Measurements from ENCODE around the gene GMNN.

The GMNN gene

GRCh38 chr6:24796616-24797290 lies 22.0 kb downstream of the GMNN start:
- no peak for TF ChIP-seq CTCF (IDR thresholded peaks at IDR 0.05; ENCODE audit: borderline replicate concordance, insufficient read depth, low read depth, low read length)
- H3K4me3 ChIP-seq (ENCODE audit: low read depth, low read length): no peak overlapping the region

GRCh38 chr6:24797596-24798216 lies 23.0 kb downstream of the GMNN start:
- no peak overlapping the region for H3K4me3 ChIP-seq (ENCODE audit: low read depth, low read length)
- no peak for TF ChIP-seq CTCF (IDR thresholded peaks at IDR 0.05; ENCODE audit: borderline replicate concordance, insufficient read depth, low read depth, low read length)

GRCh38 chr6:24798740-24799540 lies 24.2 kb downstream of the GMNN start, which contains the start of gene ARMH2:
Gene ARMH2 (minus strand): TSS chr6:24798917. CDS start chr6:24798857, 60 bp downstream.
- no peak within 1 kb of the TSS for H3K4me3 ChIP-seq (ENCODE audit: low read depth, low read length)
- no peak for TF ChIP-seq CTCF (IDR thresholded peaks at IDR 0.05; ENCODE audit: borderline replicate concordance, insufficient read depth, low read depth, low read length)

GRCh38 chr6:24799541-24799915 lies 24.8 kb downstream of the GMNN start:
- H3K4me3 ChIP-seq (ENCODE audit: low read depth, low read length): no peak overlapping the region
- no peak for TF ChIP-seq CTCF (IDR thresholded peaks at IDR 0.05; ENCODE audit: borderline replicate concordance, insufficient read depth, low read depth, low read length)

- H3K4me3 ChIP-seq (ENCODE audit: low read depth, low read length): no peak overlapping the region
- no peak for TF ChIP-seq CTCF (IDR thresholded peaks at IDR 0.05; ENCODE audit: borderline replicate concordance, insufficient read depth, low read depth, low read length)
Observed at GRCh38 chr6:24802271-24803059, 27.7 kb downstream of the GMNN start.

- TF ChIP-seq CTCF (IDR thresholded peaks at IDR 0.05; ENCODE audit: borderline replicate concordance, insufficient read depth, low read depth, low read length): no peak
- H3K4me3 ChIP-seq (ENCODE audit: low read depth, low read length): no peak overlapping the region
Observed at GRCh38 chr6:24807584-24807983, 32.8 kb downstream of the GMNN start.

Measured in GM12875 (cell line).